Measurements from ENCODE around the gene SLC2A4RG. TPM values are rescaled to one million over a fixed set of nuclear protein-coding genes. Genes with fewer than 3 reads are reported as not detected.

SLC2A4RG gene
- total and polyA plus RNA-seq, 2 of the 13 experiments (the other 11 are each of a cell fraction or from before 2014, with no cell fraction given): 91.4 to 95.9 TPM

GRCh38 chr20:63782521-63782971 is 43.0 kb downstream of the SLC2A4RG start:
- H3K4me2 ChIP-seq (ENCODE audit: low read depth, low read length): peak overlapping the region; percentile 25
- H4K20me1 ChIP-seq (ENCODE audit: insufficient read depth, low read length): no peaks in the 10 kb centered on the region
- no peak; the same call in 2 of the 3 replicates for ATAC-seq
- no peak for FAIRE-seq
- no peak for DNase-seq (ENCODE audit: low spot score)
- intact Hi-C loops (cut with micrococcal nuclease; ENCODE audit: unreplicated experiment) (loop anchor here (1.0 to 2.0 kb wide), 2 partner anchors 42 to 75 kb away; partner anchors contain the start of gene ARFRP1), in situ Hi-C loops (cut with HindIII; ENCODE audit: extremely low pct_ligation_motif_present, low pct_unique_long_range_greater_than_20kb) (loop anchor here (10.0 kb wide), 1 partner anchor 78 kb away; the partner anchor contains the start of genes ARFRP1 and ZGPAT)
- no peaks in the 10 kb centered on the region for H3K9me3 ChIP-seq (ENCODE audit: low read length)
- H2AFZ ChIP-seq (ENCODE audit: low read length): no peak overlapping the region
- 82% methylated on average over 12 of the region's 12 CpGs for WGBS (ENCODE audit: low lambda C conversion rate)
- no peaks in the 10 kb centered on the region for H3K27me3 ChIP-seq (ENCODE audit: control insufficient read depth in 1 of 2, insufficient read depth in 2 of 2, low read length in 2 of 2)
- no peak overlapping the region for H3K27ac ChIP-seq (ENCODE audit: extremely low read length, insufficient read depth, low read length)
- H3K79me2 ChIP-seq (ENCODE audit: insufficient read depth, low read length): no peaks in the 10 kb centered on the region
- no peak overlapping the region for H3K9ac ChIP-seq (ENCODE audit: insufficient read depth, low read depth, low read length)
- no peaks in the 10 kb centered on the region for H3K36me3 ChIP-seq (replicated peaks in 1 of 2; ENCODE audit: control insufficient read depth in 1 of 2, insufficient read depth in 2 of 2, low read length in 2 of 2)
- CTCF ChIA-PET (ENCODE audit: low intra/inter-chr PET ratio, low total read pairs): interaction anchor here (0.6 to 1.7 kb wide), 2 partner anchors 76 to 154 kb away, joined by 3 to 12 read pairs; no protein-coding TSS in a partner anchor
- POLR2A ChIA-PET: no interaction called here
- no peak overlapping the region for H3K4me3 ChIP-seq (replicated peaks in 1 of 3; ENCODE audit: insufficient read depth in 1 of 3, low read depth in 2 of 3, low read length in 3 of 3)
- peaks cover 21% of the 10 kb centered on the region for H3K4me1 ChIP-seq (ENCODE audit: insufficient read depth, low read length)
- BruUV-seq (replicated peaks): no TSS peak
- TF ChIP-seq MXD4 (CRISPR knock-in tag; IDR thresholded peaks at IDR 0.05) (0 out of 2 replicates have a peak, but pooled peaks have one; percentile 12), ZNF3 (CRISPR knock-in tag; IDR thresholded peaks at IDR 0.05) (no peak), MAFG (CRISPR knock-in tag; IDR thresholded peaks at IDR 0.05) (no peak), KDM5A (IDR thresholded peaks at IDR 0.05; ENCODE audit: borderline replicate concordance, low read length) (no peak), ZBTB33 (CRISPR knock-in tag; IDR thresholded peaks at IDR 0.05) (no peak), GFI1 (CRISPR knock-in tag; IDR thresholded peaks at IDR 0.05; ENCODE audit: borderline replicate concordance) (no peak), MLXIP (CRISPR knock-in tag; IDR thresholded peaks at IDR 0.05; ENCODE audit: borderline replicate concordance) (no peak), ZNF367 (CRISPR knock-in tag; IDR thresholded peaks at IDR 0.05; ENCODE audit: borderline replicate concordance) (no peak), ZNF121 (CRISPR knock-in tag; IDR thresholded peaks at IDR 0.05) (peak; percentile 71), MTA1 (CRISPR knock-in tag; IDR thresholded peaks at IDR 0.05; ENCODE audit: borderline replicate concordance) (0 out of 2 replicates have a peak, but pooled peaks have one; percentile 52), ATF5 (CRISPR knock-in tag; IDR thresholded peaks at IDR 0.05; ENCODE audit: low read depth) (peak; percentile 31; the same call in 1 of the 2 replicates), AGO1 (IDR thresholded peaks at IDR 0.05; ENCODE audit: low read depth, low read length, poor library complexity, severe bottlenecking) (peak; percentile 52)
- TF ChIP-seq, protein P1, sequence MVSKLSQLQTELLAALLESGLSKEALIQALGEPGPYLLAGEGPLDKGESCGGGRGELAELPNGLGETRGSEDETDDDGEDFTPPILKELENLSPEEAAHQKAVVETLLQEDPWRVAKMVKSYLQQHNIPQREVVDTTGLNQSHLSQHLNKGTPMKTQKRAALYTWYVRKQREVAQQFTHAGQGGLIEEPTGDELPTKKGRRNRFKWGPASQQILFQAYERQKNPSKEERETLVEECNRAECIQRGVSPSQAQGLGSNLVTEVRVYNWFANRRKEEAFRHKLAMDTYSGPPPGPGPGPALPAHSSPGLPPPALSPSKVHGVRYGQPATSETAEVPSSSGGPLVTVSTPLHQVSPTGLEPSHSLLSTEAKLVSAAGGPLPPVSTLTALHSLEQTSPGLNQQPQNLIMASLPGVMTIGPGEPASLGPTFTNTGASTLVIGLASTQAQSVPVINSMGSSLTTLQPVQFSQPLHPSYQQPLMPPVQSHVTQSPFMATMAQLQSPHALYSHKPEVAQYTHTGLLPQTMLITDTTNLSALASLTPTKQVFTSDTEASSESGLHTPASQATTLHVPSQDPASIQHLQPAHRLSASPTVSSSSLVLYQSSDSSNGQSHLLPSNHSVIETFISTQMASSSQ (IDR thresholded peaks at IDR 0.05; ENCODE audit: low read depth): no peak
- TF ChIP-seq, protein P1 (CRISPR knock-in tag; IDR thresholded peaks at IDR 0.05; ENCODE audit: borderline replicate concordance): peak; percentile 43; the same call in 1 of the 2 replicates

Measured in HepG2 (cell line).